GM19099 (cell line): ENCODE data around the gene TBCB.

Experiments
- POLR2A ChIP-seq: IDR thresholded peaks from 3 replicates; pipeline ENCODE4 v1.6.1; 2011; ENCODE audit warnings: low read depth; ENCODE audit not compliant: insufficient read length; ENCODE audit errors: extremely low read depth

TBCB gene

DNA sequence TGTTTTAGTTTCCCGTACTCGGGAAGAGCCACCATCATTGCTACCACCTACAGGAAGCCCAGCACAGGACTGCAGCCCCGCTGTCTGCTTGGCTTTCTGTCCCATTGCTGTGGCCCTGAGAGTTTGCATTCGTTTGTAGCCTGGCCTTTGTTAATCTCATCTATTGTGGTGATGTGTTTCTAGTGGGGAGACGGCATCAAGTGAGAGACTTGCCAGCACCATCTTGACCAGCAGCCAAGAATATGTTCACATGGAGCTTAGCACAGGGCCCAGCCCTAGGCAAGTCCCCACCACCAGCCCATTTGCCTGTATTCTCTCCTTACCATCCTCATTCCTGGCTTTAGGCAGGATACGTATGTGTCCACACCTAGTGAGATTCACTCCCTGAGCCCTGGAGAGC, 21.6 kb upstream of the TBCB start:
- no peak for TF ChIP-seq POLR2A

DNA sequence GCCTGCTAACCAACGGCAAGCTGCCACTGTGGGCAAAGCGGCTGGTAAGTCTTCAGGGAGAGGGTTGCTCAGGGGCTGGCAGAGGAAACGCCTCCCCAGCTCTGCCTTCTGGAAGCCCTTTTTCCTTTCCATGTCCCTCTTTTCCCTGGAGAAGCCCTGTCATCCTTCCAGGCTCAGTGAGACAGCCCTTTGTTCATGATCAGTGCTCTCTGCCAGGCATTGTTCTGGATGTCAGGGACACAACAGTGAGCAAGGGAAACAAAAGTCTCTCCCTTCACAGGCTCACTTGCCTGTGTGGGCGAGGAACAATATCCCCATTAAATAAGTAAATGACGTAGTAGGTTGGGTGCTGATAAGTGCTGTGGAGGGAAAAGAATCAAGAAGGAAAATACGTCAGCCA, 18.2 kb upstream of the TBCB start:
- TF ChIP-seq POLR2A, result no peak

DNA sequence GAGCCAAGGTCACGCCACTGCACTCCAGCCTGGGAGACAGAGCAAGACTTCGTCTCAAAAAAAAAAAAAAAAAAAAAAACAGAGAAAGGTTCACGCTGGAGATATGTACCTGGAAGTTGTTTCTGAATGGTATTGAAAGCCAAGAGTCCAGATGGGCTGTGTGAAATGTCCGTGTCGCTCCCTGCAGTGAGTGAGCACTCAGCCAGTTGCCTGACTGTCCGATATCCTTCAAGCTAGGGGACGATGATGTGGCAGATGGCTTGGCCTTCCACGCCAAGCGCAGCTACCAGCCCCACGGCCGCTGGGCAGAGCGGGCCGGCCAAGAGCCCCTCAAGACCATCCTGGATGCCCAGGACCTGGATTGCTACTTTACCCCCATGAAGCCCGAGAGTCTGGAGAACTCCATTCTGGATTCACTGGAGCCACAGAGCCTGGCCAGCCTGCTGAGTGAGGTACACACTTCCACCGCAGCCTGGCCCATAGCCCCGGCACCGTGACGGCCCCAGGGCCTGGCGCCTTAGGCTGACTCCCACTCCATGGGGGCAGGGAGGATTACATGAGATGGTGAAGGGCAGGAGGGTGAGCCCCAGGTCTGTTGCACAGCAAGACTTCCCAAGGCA, 16.0 kb upstream of the TBCB start:
- TF ChIP-seq POLR2A, result no peak

DNA sequence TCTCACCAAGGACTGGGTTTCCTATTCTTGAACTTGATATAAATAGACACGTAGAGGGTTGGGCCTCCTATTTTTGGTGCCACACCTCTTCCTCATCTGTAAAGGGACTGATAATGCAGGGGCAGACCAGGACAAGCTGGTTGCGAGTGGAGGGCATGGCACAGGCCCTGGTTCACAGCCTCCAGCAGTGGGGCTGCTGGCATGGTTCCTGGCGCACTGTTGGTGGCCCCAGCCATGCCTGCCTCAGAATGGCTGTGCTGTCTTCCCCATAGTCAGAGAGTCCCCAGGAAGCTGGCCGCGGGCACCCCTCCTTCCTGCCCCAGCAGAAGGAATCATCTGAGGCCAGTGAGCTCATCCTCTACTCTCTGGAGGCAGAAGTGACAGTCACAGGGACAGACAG, 14.8 kb upstream of the TBCB start:
- TF ChIP-seq POLR2A, result no peak

DNA sequence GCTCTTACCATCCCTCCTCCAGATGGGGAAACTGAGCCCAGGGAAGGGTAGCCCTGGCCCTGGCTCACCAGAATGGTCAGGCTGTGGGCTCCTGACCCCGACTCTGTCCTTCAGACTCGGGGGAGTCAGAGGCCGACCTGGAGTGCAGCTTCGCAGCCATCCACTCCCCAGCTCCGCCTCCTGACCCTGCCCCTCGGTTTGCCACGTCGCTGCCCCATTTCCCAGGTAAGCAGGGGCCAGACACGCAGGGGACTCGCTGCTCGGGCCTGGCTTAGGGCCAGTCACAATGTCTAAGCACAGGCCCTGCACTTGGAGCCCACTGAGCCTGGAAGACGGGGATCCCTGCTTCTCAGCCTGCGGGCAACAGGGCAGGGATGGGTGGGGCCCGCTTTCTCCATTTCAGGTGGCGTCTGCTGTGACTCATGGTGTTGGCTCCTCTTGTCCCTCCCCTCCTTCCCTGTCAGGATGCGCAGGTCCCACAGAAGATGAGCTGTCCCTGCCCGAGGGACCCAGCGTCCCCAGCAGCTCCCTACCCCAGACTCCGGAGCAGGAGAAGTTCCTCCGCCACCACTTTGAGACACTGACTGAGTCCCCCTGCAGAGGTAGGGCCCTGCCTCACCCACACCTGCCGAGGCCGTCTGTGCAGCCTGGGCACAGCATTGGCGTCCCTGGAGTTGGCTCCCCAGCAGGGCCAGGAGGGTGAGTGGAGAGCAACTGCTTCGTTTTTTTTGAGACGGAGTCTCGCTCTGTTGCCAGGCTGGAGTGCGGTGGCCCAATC, 13.5 kb upstream of the TBCB start:
- no peak for TF ChIP-seq POLR2A

GRCh38 chr19:36103040-36103626, 12.1 kb upstream of the TBCB start:
- TF ChIP-seq POLR2A, result no peak

- no peak for TF ChIP-seq POLR2A
These were observed 11.3 kb upstream of the TBCB start for GRCh38 chr19:36103842-36104552.

GRCh38 chr19:36106441-36106840, 8.8 kb upstream of the TBCB start:
- no peak for TF ChIP-seq POLR2A

DNA sequence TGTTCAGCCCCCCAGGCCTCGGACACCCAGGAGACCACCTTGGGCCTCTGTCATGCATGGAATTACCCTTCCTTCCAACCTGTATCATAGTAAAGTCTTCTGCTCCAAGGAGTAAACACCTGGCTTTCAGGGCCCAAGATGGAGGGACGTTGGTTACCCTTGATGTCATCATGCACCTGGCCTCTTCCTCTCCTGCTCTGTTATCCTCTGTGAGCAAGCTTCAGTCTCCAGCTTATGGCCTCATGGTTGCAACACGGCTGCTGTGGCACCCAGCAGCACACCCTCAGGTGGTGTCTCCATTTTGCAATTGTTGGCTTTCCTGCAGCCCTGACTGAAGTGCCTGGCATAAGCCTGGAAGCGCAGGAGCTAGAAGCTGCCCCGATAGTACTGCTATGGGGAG, 8.3 kb upstream of the TBCB start:
- no peak for TF ChIP-seq POLR2A

GRCh38 chr19:36108684-36109083, 6.6 kb upstream of the TBCB start:
- TF ChIP-seq POLR2A, result no peak

GRCh38 chr19:36110487-36111199, 4.6 kb upstream of the TBCB start, which contains the start of gene OVOL3:
Gene OVOL3, plus strand, starts transcription at chr19:36111143. Its CDS starts 60 bp downstream, at chr19:36111203.
- TF ChIP-seq POLR2A, result no peak

DNA sequence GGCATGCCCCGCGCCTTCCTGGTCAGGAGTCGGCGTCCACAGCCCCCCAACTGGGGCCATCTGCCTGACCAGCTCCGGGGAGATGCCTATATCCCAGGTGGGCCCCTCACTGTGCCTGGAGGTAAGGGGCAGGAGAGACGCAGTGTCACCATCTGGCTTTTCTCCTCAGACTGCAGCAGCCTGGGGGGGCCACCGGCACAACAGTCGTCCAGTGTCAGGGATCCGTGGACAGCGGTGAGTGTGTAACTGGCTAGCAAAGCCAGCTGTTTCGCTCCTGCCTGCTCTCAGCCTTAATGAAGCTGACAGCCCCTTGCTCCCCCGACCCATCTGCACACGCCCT, 4.1 kb upstream of the TBCB start:
- no peak for TF ChIP-seq POLR2A

GRCh38 chr19:36112678-36113077, 2.6 kb upstream of the TBCB start:
- TF ChIP-seq POLR2A, result no peak

GRCh38 chr19:36113425-36113824, 1.8 kb upstream of the TBCB start:
- no peak for TF ChIP-seq POLR2A
